HG02970 (cell line): ENCODE data around the gene RHOV.

Experiments
- ATAC-seq: cut with Tn5 transposase; IDR thresholded peaks from one replicate; pipeline ENCODE4 v1.9.1; 2021; ENCODE audit warnings: mild to moderate bottlenecking, moderate library complexity, moderate number of reproducible peaks; ENCODE audit not compliant: unreplicated experiment, low FRiP score

Gene RHOV

GRCh38 chr15:40906091-40906990 lies 32.3 kb upstream of the RHOV start:
- ATAC-seq = peak; percentile 56

- ATAC-seq = no peak
Measured at GRCh38 chr15:40904552-40905201, 30.6 kb upstream of the RHOV start.

GRCh38 chr15:40902605-40903561 lies 28.8 kb upstream of the RHOV start:
- no peak for ATAC-seq

- no peak for ATAC-seq
Measured at GRCh38 chr15:40901053-40901443, 27.0 kb upstream of the RHOV start.

GRCh38 chr15:40900256-40901052 lies 26.4 kb upstream of the RHOV start:
- no peak for ATAC-seq

- ATAC-seq = no peak
Measured at GRCh38 chr15:40899536-40900207, 25.6 kb upstream of the RHOV start.

GRCh38 chr15:40894681-40895448 lies 20.8 kb upstream of the RHOV start:
- peak; percentile 18 for ATAC-seq

- ATAC-seq = peak; percentile 80
Measured at GRCh38 chr15:40893733-40894680, 20.0 kb upstream of the RHOV start, which contains the start of gene VPS18. Gene VPS18, plus strand, starts transcription at chr15:40894450. Its CDS starts 319 bp downstream, at chr15:40894769.

- no peak for ATAC-seq
Measured at GRCh38 chr15:40893019-40893670, 19.1 kb upstream of the RHOV start.

GRCh38 chr15:40892447-40893012 lies 18.5 kb upstream of the RHOV start:
- ATAC-seq = no peak

- ATAC-seq = no peak
Measured at GRCh38 chr15:40891810-40892446, 17.9 kb upstream of the RHOV start.

- ATAC-seq = no peak
Measured at GRCh38 chr15:40891138-40891537, 17.1 kb upstream of the RHOV start.

GRCh38 chr15:40889112-40889511 lies 15.1 kb upstream of the RHOV start:
- ATAC-seq = no peak

GRCh38 chr15:40886586-40886985 lies 12.6 kb upstream of the RHOV start:
- no peak for ATAC-seq

GRCh38 chr15:40881351-40881750 lies 7.3 kb upstream of the RHOV start:
- ATAC-seq = no peak

GRCh38 chr15:40879609-40880008 lies 5.6 kb upstream of the RHOV start:
- no peak for ATAC-seq
